AG09309 (cell line): Measurements from ENCODE around the gene SH3RF2.

Source experiments
- DNase-seq: peaks from one replicate; pipeline ENCODE4 v3.0.0-alpha.2; 2010; ENCODE audit warnings: low read depth
- H3K4me3 ChIP-seq: 2 replicates; pipeline ENCODE4 v1.5.1; 2011; ENCODE audit warnings: mild to moderate bottlenecking, low read depth, low read length, moderate library complexity; ENCODE audit not compliant: control insufficient read depth
- TF ChIP-seq, protein P1 (sequence below): IDR thresholded peaks from 2 replicates; pipeline ENCODE4 v1.5.1; 2011; ENCODE audit warnings: mild to moderate bottlenecking, low read depth, low read length, inconsistent platforms; ENCODE audit not compliant: insufficient read depth, control insufficient read depth; ENCODE audit errors: missing control alignments

Gene SH3RF2

DNA sequence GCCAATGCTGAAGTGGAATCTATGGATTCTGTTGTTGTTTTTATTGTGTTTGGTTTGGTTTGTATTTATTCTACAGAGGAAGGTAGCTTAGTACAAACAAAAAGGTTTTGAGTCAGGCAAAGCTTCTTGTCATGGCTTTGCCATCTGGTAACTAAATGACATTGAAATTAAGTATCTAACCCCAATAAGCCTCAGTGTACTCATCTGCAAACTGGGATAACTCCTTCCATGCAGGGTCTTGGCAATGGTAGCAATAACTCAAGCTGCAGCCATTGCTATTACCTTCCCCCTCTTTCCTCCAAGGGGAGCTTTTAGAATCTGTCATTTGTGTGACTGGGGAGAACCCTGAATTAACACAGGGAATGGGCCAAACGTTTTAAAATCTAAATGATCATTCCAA, 89.3 kb downstream of the SH3RF2 start:
- no peak overlapping the region for H3K4me3 ChIP-seq
- TF ChIP-seq, protein P1, sequence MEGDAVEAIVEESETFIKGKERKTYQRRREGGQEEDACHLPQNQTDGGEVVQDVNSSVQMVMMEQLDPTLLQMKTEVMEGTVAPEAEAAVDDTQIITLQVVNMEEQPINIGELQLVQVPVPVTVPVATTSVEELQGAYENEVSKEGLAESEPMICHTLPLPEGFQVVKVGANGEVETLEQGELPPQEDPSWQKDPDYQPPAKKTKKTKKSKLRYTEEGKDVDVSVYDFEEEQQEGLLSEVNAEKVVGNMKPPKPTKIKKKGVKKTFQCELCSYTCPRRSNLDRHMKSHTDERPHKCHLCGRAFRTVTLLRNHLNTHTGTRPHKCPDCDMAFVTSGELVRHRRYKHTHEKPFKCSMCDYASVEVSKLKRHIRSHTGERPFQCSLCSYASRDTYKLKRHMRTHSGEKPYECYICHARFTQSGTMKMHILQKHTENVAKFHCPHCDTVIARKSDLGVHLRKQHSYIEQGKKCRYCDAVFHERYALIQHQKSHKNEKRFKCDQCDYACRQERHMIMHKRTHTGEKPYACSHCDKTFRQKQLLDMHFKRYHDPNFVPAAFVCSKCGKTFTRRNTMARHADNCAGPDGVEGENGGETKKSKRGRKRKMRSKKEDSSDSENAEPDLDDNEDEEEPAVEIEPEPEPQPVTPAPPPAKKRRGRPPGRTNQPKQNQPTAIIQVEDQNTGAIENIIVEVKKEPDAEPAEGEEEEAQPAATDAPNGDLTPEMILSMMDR, result no peak

GRCh38 chr5:146026307-146027010, 90.1 kb downstream of the SH3RF2 start:
- TF ChIP-seq, protein P1, result no peak
- no peak overlapping the region for H3K4me3 ChIP-seq
- DNase-seq, result no peak

More for the DNA sequence above, 89.3 kb downstream of the SH3RF2 start:
- no peak for DNase-seq

DNA sequence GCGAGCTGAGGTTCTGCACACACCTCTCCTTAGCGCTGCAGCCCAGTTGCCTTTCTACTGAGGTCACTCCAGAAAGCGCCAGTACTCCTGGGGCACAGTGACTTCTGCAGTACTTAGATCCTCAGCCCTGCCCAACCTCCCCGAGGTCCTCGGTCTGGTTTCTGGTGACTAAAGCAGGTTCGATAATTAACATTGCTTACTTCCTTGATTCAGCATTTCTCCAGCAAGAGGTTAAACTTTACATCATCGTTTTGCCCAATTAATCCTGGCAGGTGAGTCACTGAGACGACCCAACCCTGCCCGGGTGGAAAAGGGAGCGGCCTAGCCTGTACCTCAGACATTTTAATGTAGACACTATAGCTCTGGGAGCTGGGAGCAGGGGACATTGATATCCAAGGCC, 91.4 kb downstream of the SH3RF2 start:
- no peak overlapping the region for H3K4me3 ChIP-seq
- TF ChIP-seq, protein P1, result no peak
- DNase-seq, result no peak

GRCh38 chr5:146032911-146033310, 96.5 kb downstream of the SH3RF2 start:
- TF ChIP-seq, protein P1, result no peak
- H3K4me3 ChIP-seq, result no peak overlapping the region
- no peak for DNase-seq

GRCh38 chr5:146034127-146034526, 97.7 kb downstream of the SH3RF2 start:
- H3K4me3 ChIP-seq, result no peak overlapping the region
- no peak for DNase-seq
- TF ChIP-seq, protein P1, result no peak

GRCh38 chr5:146034605-146035004, 98.2 kb downstream of the SH3RF2 start:
- no peak for DNase-seq
- TF ChIP-seq, protein P1, result no peak
- no peak overlapping the region for H3K4me3 ChIP-seq
